ENCODE results near the gene SH3BP1.

Gene SH3BP1

GRCh38 chr22:37616201-37617083 is 23.0 kb upstream of the SH3BP1 start:
- DNase-seq (ENCODE audit: low read depth) = no peak

GRCh38 chr22:37617431-37617830 is 22.0 kb upstream of the SH3BP1 start:
- no peak for DNase-seq (ENCODE audit: low read depth)

DNA sequence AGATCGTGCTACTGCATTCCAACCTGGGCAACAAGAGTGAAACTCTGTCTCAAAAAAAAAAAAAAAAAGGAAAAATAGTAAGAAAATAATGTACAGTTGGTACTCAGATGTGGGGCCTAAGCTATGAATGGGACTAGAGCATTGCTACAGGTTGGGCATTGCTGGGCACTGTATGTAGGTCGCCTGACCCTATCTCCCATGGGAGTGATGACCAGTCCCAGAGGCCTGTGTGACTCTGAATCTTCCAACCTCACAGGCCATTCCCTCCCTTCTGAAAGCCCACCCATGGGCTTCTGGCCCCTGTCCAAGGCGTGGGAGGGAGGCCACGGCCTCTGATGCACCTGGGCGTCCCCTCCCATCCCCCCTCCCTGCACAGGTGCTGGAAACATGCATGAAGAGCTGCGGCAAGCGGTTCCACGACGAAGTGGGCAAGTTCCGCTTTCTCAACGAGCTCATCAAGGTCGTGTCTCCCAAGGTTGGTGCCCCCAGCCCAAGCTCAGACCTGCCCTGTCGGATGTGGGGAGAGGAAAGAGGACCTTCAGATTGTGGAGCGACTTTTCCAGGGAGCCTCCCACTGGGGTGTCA is 21.3 kb upstream of the SH3BP1 start:
- DNase-seq (ENCODE audit: low read depth) = no peak

- DNase-seq (ENCODE audit: low read depth) = no peak
Measured at GRCh38 chr22:37618674-37619073, 20.8 kb upstream of the SH3BP1 start.

GRCh38 chr22:37619991-37620390 is 19.5 kb upstream of the SH3BP1 start:
- no peak for DNase-seq (ENCODE audit: low read depth)

DNA sequence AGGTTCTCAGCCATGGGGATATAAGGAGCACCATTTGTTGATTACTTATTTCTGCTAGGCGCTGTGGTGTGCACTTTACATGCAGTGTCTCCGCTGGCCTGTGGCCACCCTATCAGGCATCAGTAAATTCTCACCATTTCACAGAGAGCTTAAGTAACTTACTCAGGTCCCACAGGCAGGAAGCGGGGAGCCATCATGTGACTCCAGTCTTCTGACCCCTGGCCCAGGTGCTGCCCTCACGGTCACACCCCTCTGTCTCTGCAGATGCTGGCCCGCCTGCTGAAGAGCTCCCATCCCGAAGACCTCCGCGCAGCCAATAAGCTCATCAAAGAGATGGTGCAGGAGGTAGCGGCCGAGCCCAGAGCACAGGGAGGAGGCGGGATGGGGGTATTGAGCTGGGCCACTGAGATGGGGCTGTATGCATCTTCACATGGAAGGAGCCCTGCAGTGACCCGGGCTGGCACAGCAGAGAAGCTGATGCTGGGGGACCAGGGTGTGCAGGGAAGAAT is 18.1 kb upstream of the SH3BP1 start:
- DNase-seq (ENCODE audit: low read depth) = no peak

DNA sequence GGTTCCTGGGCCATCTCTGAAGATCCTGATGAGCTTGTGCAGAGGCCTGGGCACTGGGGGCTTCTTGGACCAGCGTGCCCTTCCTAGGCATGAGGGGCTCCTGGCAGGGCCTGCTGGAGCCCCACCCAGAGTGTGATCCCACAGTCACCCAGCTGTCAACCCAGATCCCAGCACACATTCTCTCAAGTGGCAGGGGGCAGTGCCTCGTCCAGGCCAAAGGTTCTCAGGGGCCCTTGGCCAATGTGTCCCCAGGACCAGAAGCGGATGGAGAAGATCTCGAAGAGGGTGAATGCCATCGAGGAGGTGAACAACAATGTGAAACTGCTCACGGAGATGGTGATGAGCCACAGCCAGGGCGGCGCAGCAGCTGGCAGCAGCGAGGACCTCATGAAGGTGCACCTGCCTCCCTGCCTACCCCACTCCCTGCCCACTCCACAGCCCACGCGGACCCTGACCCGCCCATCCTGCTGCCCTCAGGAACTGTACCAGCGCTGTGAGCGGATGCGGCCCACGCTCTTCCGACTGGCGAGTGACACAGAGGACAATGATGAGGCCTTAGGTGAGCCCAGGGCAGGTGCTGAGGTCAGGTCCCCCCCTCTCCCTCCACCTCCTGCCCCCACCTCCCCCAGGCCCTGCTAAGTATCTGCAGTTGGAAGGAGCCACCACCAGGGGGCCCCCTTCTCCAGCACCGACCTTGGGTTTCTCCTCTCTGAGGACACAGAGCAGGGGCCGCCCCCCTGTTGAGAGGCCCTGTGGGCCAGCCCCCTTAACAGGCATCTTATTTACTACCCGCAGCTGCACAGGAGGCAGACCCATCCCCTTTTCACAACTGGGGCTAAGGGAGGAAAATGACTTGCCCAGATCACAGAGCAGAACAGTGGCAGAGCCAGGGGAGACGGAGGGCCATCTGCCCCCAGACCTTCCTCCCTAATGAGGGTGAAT is 16.1 kb upstream of the SH3BP1 start:
- DNase-seq (ENCODE audit: low read depth) = no peak

- DNase-seq (ENCODE audit: low read depth) = no peak
Measured at GRCh38 chr22:37624017-37624365, 15.5 kb upstream of the SH3BP1 start.

DNA sequence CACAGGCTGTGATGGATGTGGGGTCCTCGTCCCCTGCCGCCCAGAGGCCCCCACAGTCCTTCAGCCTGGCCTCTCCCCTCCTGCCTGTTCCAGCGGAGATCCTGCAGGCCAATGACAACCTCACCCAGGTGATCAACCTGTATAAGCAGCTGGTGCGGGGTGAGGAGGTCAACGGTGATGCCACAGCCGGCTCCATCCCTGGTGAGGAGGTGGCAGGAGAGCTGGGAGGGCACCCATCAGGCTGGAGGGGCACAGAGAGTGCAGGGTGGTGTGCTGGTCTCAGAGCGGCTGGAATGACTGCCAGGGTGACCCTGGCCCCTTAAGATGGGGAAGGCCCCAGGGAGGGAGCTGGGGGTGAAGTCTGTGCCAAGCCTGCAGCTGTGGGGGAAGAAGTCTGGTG is 14.6 kb upstream of the SH3BP1 start:
- DNase-seq (ENCODE audit: low read depth) = no peak

DNA sequence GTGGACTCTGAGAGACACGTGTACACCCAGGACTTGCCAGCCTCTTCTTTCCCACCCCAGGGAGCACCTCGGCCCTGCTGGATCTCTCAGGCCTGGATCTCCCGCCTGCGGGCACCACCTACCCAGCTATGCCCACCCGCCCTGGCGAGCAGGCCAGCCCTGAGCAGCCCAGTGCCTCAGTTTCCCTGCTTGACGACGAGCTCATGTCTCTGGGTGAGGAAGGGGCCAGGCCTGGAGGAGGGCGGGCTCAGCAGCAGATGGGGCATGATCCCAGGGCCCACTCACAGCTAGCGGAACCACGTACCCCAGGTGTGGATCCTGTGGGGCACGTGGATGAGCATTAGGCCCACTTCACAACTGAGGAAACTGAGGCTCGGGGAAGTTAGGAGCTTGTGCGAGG is 13.7 kb upstream of the SH3BP1 start:
- no peak for DNase-seq (ENCODE audit: low read depth)

DNA sequence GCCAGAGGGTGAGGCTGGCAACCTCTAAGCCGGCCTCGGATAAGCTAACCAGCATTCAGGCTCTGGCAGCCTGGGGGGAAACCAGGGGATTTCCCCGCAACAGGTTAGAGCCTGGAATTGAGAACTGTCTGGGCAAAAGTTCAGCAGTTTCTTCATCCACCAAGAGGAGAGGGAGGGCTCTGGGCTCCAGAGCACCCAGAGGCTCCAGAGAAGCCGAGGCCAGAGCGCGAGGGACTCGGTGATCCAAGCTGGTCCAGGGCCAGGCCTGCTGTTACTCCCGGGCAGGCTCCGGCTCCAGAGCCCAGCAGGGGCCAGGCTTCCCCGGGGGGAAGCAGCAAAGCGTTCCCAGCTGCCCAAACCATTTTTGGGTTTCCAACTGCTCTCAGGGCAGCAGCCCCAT is 13.3 kb upstream of the SH3BP1 start:
- no peak for DNase-seq (ENCODE audit: low read depth)

GRCh38 chr22:37626556-37627075 is 12.9 kb upstream of the SH3BP1 start:
- DNase-seq (ENCODE audit: low read depth) = no peak

GRCh38 chr22:37627121-37627520 is 12.3 kb upstream of the SH3BP1 start:
- DNase-seq (ENCODE audit: low read depth) = no peak

- DNase-seq (ENCODE audit: low read depth) = no peak
Measured at GRCh38 chr22:37627545-37627944, 11.9 kb upstream of the SH3BP1 start.

DNA sequence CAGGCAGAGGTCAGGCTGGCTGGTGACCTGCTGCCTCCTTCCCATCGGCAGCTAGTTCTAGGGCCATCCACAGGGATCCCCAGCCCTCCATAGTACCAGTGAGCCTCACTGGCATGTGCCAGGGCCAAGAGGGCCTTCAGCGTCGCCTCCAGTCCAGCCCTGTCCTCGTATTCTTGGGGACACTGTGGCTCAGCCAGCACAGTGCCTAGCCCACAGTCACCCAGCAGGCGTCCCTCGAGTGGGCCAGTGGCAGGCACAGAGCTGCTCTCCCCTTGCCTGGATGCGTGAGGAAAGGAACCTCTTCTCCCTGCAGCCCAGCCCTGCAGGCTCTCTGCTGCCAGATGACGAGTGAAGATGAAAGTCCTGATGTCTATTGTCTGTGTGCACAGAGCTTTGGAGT is 10.6 kb upstream of the SH3BP1 start:
- DNase-seq (ENCODE audit: low read depth) = no peak

- DNase-seq (ENCODE audit: low read depth) = no peak
Measured at GRCh38 chr22:37629928-37630327, 9.5 kb upstream of the SH3BP1 start.

- DNase-seq (ENCODE audit: low read depth) = no peak
Measured at GRCh38 chr22:37630839-37631435, 8.5 kb upstream of the SH3BP1 start.

DNA sequence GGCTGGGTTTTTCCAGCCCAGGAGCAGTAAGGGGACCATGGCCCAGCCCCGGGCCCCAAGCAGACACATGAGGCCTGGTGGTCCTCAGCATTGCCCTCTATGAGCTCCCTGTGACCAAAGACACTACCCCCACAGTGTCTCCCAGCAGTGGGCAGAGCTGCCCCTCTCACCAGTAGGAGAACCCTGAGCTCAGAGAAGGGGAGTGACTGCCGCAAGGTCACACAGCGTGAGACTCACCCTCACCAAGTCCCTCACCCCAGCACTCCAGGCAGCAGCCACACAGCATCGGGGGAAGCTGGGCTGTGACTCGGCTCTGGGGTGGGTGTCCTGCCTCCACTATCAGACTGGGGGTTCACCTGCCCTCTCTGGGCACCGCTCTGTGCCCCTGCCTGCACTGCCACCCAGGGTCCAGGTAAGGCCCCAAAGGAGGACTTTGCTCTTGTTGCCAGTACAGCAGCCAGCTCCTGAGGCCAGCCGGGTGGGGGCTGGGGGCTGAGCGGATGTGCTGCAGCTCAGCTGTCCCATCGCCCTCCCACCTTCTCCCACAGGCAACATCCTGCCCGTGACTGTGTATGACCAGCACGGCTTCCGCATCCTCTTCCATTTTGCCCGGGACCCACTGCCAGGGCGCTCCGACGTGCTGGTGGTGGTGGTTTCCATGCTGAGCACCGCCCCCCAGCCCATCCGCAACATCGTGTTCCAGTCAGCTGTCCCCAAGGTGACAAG is 7.9 kb upstream of the SH3BP1 start:
- DNase-seq (ENCODE audit: low read depth) = no peak

DNA sequence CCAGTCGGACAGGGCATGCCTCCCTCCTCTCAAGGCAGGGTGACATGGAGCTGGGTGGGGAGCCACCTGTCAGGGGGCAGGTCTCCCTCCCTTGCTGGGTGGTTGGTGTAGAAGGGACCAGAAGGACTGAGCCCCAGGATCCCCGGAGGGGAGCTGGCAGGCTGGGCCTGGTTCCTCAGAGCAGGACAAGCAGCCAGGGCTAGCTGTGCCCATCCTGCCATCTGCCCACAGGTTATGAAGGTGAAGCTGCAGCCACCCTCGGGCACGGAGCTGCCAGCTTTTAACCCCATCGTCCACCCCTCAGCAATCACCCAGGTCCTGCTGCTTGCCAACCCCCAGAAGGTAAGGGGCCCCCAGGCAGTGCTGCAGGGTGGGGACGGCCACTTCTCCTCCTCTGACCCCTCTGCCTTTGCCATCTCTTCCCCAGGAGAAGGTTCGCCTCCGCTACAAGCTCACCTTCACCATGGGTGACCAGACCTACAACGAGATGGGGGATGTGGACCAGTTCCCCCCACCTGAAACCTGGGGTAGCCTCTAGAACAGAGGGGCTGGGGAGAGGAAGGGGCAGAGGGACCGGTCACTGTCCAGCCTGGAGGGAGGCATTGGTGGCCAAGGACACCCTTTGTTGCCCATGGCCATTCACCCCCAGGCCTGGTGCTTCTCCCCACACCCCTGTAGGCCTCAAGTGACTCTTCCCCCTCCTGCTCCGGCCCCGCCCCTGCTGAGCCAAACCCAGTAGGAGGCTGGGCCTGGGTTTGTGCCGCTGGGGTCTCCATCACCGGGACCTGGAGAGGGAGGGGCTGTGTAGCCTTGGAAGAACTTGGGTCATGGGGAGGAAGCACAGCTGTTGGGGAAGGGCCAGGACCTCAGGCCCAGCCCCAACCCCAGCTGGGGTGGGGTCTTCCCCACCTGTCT is 7.0 kb upstream of the SH3BP1 start:
- no peak for DNase-seq (ENCODE audit: low read depth)

DNA sequence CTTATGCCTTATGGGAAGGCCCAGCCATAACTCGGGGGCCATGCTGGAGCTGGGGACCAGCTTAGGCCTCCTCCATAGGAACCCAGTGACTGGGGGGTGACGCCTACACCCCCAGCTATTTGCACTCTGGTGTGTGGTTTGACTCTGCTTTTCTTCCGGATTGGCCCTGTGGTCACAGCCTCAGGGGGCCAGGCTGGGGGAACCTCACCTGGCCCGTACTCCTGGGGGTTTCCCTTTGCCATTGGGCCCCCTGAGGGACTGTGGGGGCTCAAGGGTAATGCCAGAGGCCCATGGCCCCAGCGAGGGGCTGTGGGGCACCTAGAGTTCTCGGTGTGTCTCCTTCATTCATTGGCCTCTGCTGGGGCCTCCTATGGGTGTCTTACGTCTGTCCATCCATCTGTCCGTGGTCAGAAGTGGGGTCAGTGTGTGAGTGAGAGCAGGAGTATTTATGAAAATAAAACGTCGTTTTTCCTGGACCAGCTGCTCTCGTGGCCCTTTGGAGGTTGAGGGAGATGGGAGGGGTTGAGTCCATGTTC is 6.3 kb upstream of the SH3BP1 start:
- DNase-seq (ENCODE audit: low read depth) = no peak
